KBM-7 (cell line): Measurements from ENCODE around the gene TRIO.

Source experiments
- DNase-seq: peaks from one replicate; pipeline ENCODE4 v3.0.0-alpha.2; 2015
- in situ Hi-C: fragments of 300-500 bp; cut with MboI; formaldehyde crosslinking; loops from 2 replicates; pipeline ENCODE4 v1.14.3; 2020; ENCODE audit warnings: low sequenced_read_pairs, low pct_unique_long_range_greater_than_20kb, mixed read lengths

TRIO gene

DNA sequence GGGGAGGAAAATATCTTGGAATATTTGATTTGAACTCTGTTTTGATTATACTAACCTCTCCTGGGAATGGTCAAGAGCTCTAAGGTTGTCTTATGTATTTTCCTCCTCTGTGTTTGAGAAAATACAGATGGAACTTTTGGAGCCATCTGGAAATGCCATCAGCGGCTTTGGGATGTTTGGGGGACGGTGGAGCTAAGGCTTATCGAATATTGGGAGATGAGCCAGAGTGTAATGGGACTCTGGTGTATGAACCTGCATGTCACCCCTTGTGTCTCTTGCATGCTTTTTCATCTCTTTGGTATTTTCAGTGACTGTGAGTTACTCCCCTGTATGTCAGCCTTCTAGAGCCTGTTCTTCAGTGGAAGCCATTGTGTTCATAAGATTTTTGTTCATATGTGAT is 258.5 kb downstream of the TRIO start:
- in situ Hi-C loops: no loop called here
- DNase-seq: no peak

DNA sequence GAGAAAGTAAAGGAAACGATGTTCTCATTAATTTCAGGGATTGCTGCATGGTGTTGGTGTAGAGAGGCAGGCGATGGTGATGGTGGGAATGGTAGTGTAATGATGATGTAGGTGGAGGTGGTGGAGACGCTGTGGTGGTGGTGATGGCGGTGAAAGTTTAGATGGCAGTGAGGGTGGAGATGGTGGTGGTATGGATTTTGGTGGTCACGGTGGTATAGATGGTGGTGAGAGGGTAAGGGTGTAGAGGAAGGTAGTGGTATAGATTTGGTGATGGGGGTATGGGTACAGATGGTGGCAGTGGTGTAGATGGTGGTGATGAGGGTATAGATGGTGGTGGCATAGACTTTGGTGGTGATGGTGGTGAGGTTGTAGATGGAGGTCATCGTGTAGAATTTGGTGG is 259.3 kb downstream of the TRIO start:
- DNase-seq: no peak
- in situ Hi-C loops: no loop called here

DNA sequence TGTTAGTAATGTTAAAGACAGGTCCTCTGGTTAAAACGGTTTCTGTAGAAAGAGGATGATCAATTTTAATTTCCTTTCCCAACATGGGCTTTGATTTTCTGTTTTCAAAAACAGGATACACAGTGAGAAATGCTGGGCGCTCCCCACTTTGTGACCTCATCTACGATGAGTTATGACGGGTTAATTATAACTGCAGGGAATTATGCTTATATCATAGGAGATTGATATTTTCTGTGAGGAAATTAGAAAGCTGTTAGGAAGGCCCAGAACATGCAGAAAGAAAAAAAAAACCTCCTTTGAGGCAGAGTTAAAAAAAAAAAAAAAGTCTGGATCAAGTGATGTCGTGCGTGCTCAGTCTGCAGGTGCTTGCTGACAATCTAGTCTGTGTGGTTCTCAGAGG is 261.6 kb downstream of the TRIO start:
- in situ Hi-C loops: no loop called here
- no peak for DNase-seq

DNA sequence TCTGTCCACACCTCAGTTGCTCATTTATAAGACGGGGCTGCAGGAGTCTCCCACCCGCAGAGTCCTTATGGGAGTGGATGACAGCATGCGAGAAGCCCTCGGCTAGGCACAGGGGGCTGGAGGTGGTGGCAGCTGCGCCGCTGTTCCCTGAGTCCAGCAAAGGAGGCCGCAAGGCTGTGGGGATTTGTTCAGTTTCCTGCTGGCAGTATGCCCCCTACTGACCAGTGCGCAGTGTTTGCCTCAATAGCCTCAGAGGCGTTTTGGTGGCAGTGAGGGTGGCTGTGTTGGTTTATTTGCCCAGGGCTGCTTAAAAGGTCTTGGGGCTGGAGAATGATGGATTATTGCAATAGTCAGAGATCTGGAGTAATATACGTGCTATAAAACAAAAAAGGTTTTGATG is 262.1 kb downstream of the TRIO start:
- DNase-seq: no peak
- in situ Hi-C loops: no loop called here

DNA sequence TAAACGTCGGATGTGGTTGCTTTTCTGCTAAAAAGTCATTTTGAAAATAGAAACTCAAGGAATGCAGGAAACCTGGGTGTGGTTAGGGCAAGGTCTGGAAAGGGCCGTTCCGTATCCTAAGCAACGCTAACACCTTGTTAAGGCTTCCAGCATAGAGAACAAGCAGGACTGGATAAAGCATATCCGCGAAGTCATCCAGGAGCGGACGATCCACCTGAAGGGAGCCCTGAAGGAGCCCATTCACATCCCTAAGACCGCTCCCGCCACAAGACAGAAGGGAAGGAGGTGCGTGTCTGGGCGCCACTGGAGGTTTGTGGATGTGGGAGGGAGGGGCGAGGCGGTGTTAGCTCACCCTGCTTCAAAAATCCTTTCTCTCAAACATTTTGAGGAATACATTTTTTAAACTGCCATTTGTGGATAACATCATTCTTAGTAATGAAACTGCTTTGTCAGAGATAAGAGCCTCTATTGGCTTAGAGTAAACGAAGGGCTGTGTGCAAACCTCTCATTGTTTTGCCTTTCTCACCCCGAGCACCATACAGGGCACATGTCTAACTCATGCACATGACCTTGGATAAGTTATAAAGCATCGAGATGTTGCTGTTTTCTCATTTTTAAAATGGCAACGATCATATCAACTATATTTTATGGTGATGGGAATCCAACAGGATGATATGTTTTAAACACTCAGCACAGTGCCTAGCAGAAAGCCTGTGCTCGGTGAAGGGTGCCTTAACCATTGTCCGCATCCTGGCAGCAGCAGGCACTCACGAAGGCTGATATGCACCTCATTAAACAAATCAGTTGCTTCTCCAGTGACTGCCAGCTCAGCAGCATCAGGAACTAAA is 262.8 kb downstream of the TRIO start:
- DNase-seq: no peak
- in situ Hi-C loops: no loop called here

DNA sequence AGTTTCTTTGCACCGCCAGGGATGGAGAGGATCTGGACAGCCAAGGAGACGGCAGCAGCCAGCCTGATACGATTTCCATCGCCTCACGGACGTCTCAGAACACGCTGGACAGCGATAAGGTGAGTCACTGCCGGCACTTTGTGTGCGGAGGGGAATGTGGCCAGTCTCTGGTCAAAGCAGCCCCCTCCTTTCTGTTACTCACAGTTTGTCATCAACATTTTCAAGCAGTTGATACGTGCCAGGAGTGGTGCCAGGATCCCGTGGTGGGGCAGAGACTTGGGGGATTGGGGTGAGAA is 263.4 kb downstream of the TRIO start:
- DNase-seq: no peak
- in situ Hi-C loops: no loop called here

DNA sequence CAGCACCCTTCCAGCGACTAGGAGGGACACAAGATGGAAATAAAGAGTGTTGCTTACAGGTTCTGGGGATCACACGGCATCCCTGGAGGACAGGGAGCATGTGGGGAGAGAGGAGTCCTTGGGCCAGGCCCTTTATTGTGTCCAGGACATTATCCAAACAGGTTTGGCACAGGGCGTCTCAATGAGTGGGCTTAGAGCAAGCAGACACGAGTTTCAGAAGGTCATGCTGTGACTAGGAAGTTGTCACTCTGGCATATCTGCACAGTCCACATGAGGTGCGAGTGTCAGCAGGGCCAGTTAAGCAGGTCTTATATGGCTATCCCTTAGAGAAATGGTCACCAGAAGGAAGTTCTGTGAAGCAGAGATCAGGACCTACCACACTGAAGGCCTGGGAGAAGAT is 263.9 kb downstream of the TRIO start:
- DNase-seq: no peak
- in situ Hi-C loops: no loop called here

DNA sequence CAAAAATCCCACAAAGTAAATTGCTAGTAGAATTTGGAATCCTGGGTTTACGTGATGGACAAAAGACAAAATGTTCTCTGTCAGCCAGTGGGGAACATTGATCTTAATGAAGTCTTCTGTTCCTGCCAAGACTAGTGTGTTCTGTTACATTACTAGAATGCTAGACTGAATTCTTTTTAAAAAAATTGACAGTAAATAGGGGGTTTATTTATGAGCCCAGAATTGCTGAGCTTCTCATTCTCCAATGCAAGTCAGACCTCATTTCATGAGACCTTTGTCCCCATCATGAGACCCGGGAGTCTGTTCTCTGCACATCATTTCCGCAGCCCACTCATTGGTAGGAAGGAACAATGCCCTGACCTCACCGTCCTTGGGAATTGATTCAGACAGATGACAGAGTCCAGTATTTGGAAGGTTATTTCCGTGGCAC is 264.6 kb downstream of the TRIO start:
- DNase-seq: no peak
- in situ Hi-C loops: no loop called here

DNA sequence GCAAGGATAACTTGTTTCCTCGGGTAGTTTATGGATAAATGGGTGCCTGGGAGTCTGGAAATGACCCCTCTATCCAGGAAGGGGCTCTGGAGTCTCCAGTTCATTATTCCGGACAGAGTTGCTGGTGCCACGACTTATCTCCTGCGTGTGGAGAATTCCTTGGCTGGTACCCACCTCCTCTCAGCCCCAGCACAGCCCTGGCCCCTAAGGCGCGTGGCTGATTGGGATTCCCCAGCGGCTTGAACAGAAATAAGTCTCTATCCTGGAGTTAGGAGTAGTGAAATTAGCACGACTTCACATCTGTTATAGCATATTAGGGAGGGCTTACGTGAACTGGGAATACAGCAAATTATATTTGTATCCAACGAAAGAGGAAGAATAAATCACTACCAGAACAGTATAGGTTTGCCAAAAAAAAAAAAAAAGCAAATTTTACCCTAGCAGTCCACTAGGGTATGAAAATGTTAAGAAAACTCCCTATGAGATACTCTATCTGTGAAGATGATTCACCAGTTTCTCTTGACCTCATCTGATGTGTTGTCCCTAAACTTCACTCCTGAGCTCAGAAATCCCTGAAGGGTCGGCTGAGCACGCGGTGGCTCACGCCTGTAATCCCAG is 265.9 kb downstream of the TRIO start:
- DNase-seq: no peak
- in situ Hi-C loops: no loop called here

DNA sequence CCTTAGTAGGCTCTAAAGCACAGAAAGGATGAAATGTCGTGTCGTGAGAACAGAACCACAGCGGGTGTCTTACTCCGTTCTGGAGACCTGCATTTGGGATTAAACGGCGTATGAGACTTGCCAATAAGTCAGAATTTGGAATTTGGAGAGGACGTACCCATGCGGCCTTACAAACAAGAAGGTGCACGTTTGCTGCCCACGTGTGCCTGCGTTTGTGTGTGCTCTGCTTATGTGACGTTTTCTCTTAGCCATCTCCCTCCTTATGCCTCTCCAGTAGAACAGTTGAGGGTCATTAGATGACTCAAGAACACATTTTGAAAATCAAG is 266.9 kb downstream of the TRIO start:
- DNase-seq: no peak
- in situ Hi-C loops: no loop called here

DNA sequence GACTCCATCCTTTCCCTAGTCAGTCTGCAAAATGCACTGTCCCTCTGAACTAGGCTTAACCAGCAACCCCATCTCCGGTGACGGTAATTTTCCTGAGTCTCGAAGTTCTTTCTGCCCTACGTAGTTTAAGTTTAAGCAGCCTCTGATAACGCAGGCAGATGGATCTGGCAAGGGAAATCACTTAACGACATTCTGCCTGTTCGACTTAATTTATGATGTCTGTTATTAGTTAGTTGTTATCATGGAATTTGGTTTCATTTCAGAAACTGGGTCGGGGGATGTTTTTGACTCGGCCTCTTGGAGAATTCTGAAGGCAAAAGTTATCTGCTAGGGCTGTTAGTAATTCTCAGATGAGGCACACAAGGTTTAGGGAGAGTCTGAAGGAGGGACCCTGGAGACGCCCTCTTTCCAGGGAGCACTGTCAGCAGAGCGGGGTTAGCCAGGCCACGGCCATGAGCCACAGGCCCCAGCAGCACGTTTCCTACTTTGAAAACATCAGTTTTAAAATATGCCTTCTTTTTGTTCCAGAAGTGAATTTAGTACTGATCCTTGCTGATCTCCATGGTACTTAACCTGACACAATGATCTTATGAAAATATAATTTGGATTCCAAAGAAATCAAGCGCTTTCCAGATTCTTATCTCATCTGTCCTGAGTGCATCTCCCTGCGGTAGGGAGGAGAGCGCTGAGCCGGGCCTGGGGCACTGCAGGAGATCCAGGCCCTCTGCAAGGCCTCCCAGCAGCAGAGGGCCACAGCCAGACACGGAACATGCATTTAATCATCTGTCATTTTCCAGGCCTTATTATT is 267.5 kb downstream of the TRIO start:
- no peak for DNase-seq
- in situ Hi-C loops: no loop called here

DNA sequence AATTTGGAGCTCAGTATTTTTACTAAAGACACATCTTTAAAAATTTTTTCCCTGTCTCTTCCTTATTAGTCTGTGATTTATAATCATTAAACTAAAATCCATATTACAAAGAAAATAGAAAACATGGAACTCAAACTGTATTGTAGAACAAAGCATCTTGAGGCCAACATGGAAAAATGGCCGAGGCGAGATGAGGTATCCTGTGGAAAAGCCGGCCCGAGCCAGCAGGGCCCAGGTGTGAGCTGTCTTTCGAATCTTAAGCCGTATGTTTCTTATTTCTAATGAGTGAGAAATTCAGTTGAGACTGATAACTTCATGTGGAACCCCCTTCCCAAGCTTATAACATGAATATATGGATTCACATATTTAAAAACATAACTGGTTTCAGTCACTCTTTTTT is 268.1 kb downstream of the TRIO start:
- in situ Hi-C loops: no loop called here
- no peak for DNase-seq

DNA sequence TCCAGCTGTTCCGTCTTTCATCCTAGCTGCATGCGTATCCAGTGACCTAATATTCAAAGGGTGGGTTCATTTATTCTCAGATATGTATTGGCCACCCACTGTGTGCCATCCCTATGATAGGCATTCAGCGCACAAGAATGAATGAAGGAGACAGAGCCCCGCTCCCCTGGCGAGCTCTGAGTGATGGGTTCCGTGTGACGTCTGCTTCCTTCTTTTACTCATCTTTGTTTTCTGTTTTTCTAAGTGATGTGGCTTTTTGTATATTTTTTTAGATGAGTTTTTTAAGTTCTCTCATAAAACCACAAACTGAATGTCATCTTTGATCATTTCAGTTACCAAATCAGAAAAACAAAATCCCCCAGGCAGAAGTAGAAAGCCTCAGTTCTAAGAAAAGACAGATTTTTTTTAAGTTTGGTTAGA is 270.2 kb downstream of the TRIO start:
- no peak for DNase-seq

DNA sequence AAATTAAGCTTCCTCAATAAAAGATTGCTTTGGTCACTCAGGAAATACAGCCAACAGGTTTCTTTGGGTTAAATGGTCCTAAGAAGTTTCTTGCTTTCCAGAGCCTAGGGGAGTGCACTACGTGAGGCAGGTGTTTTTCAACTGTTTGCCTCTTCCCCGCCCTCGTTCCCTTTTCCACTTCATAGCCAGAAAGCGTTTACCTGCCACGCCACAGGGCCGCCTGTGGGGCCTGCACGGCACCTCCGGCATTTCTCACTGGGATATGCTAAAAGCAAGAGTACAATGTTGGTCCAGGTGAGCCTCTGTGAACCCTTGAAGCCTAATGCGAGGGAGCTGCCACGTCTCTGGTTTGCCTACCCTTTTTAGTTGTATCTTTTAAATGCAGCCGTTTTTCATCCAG is 270.9 kb downstream of the TRIO start:
- in situ Hi-C loops: no loop called here
- DNase-seq: no peak

More for the DNA sequence above, 270.2 kb downstream of the TRIO start:
- in situ Hi-C loops: no loop called here

DNA sequence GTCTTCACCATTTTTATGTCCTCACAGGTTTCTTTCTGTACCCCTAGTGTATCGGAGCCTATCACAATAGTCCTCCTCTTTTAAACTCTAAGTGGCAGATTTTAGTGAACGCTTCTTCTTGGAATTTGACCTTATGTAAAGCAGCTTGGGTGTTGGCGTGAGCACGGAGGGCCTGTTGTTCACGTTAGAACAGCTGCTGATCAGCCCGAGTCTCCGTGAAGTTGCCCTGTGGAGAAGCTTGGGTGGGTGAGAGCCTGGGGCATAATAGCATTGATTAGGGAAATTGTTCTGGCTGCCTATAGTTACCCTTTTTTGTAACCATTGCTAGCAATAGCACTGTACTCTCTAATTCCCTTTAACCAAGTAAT is 271.5 kb downstream of the TRIO start:
- DNase-seq: no peak
- in situ Hi-C loops: no loop called here

DNA sequence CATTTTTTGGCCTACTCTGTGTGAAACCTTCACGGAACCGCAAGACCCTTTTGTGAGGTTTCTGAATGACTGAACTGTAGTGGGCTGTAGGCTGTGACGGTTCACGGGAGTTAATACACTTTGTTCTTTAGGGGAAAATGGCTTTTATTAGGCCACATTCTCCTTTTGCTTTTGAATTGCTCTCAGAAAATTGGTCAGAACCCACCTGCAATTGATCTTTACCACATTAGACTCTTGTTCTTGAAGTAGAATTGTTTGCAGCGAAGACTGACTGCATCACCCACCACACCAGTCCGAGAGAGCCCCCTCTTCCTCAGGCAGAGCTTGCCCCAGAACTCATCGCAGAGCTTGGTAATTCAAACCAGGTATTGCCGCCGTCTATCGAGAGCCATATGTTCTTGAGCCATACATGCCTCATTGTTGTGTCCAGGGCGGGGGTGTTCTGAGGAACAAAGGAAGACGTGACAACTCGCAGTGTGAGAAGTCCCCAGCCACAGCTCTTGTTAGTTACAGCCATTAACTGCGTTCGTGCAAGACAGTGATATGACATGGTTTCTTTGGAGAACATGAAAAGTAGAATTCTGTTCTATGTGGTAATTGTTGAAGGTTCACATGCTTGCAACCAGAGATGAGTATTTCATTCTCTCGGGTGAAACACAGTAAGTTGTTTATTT is 272.0 kb downstream of the TRIO start:
- no peak for DNase-seq
- in situ Hi-C loops: no loop called here

DNA sequence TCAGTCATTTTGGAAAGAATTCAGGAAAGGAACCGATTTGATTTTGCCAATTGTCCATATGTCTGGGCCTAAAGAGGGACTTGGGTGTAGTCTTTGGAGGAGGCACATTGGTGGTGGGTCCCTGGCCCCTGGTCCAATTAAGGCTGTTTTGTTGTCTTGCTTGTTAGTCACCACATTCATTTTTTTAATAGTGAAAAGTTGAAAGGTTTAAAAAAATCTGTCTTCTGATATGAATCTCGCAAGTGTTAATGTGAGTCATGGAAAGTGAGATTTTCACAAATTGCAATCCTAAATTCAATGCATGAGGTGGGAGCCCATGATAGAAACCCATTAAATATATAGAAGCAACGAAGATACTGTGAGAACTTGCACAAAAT is 272.5 kb downstream of the TRIO start:
- in situ Hi-C loops: no loop called here

DNA sequence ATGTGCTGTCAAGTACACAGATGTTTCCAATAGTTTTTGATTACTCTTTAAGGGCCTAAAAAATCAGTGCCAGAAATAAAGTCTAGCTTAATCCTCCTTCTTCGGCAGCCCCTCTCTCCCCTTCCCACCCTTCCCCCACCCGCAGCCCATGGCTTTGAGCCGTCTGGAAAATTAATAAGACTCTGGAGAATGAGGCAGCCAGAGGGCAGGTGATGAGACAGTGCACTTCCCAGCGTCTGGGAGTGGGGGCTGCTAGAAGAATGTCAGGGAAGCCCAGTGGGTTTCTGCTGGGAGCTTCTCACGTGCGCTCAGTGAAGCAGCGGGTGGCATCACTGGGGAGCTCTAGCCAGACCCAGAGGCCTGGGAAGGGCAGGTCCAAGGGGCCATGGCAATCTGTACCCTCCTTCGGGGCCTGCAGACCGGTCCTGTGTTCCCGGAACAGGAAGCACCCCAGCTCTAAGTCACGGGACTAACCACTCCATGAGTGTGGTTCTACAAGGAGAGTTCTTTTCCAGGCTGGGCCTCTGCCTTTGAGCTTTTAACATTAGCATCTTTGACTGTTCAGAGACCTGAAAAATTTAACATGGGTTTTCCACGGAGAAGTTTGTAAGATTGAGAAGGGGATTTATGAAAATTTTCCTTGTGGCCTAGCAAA is 273.6 kb downstream of the TRIO start:
- in situ Hi-C loops: no loop called here
- DNase-seq: no peak

More for the DNA sequence above, 272.5 kb downstream of the TRIO start:
- no peak for DNase-seq

DNA sequence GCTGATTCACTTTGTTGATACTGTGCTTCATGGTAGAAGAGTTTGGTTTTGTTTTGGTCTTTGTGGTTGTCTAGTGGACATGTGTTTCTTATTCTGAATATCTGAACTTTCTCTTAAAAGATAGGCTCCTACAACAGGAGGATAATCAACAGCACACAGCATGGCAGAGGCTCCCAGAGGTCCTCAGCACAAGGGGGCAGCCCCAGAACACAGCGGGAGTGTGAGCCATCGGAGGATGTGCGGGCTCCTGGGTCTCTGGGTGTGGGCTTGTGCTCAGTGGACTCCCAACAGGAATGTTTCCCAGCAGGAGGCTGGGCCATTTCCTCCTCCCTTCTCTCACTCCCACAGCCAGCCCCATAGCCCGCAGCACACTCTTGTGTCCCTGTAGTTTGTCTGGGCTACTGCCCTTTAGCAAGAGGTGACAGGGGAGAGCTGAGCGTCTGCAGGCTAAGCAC is 274.2 kb downstream of the TRIO start:
- DNase-seq: no peak
- in situ Hi-C loops: no loop called here
